ENCODE data around the gene PTPRD. TPM values are rescaled to one million over a fixed set of nuclear protein-coding genes. Genes with fewer than 3 reads are reported as not detected.

Gene PTPRD
- polyA plus RNA-seq, 12 donors, result 35.0 to 104 (median 78.4) TPM; not detected in 1

GRCh38 chr9:9612755-9613154 lies 1000.0 kb downstream of the PTPRD start:
- DNase-seq, result no peak

- no peak for DNase-seq
These were observed 1000.5 kb downstream of the PTPRD start for GRCh38 chr9:9612270-9612669.

GRCh38 chr9:9605681-9606080 lies 1007.1 kb downstream of the PTPRD start:
- DNase-seq, result no peak

- no peak for DNase-seq
These were observed 1009.5 kb downstream of the PTPRD start for GRCh38 chr9:9603345-9603744.

- no peak for DNase-seq
These were observed 1014.1 kb downstream of the PTPRD start for GRCh38 chr9:9598723-9599122.

GRCh38 chr9:9592104-9592503 lies 1020.7 kb downstream of the PTPRD start:
- no peak for DNase-seq

GRCh38 chr9:9585920-9586319 lies 1026.9 kb downstream of the PTPRD start:
- no peak for DNase-seq

GRCh38 chr9:9574080-9574479 lies 1038.7 kb downstream of the PTPRD start:
- no peak for DNase-seq

- no peak for DNase-seq
These were observed 1047.1 kb downstream of the PTPRD start for GRCh38 chr9:9565700-9566099.

- DNase-seq, result no peak
These were observed 1049.0 kb downstream of the PTPRD start for GRCh38 chr9:9563817-9564216.

GRCh38 chr9:9560382-9561035 lies 1052.3 kb downstream of the PTPRD start:
- DNase-seq, result no peak

GRCh38 chr9:9558907-9559306 lies 1053.9 kb downstream of the PTPRD start:
- no peak for DNase-seq

- DNase-seq, result no peak
These were observed 1054.9 kb downstream of the PTPRD start for GRCh38 chr9:9557804-9558334.

GRCh38 chr9:9556865-9557803 lies 1055.7 kb downstream of the PTPRD start:
- no peak for DNase-seq

GRCh38 chr9:9552665-9553064 lies 1060.1 kb downstream of the PTPRD start:
- no peak for DNase-seq

- no peak for DNase-seq
These were observed 1074.0 kb downstream of the PTPRD start for GRCh38 chr9:9538766-9539165.

GRCh38 chr9:9538356-9538755 lies 1074.4 kb downstream of the PTPRD start:
- DNase-seq, result no peak

GRCh38 chr9:9536523-9536922 lies 1076.3 kb downstream of the PTPRD start:
- no peak for DNase-seq

GRCh38 chr9:9523476-9524139 lies 1089.2 kb downstream of the PTPRD start:
- no peak for DNase-seq

GRCh38 chr9:9522406-9522805 lies 1090.4 kb downstream of the PTPRD start:
- DNase-seq, result no peak

GRCh38 chr9:9521033-9521779 lies 1091.6 kb downstream of the PTPRD start:
- no peak for DNase-seq

- DNase-seq, result no peak
These were observed 1107.9 kb downstream of the PTPRD start for GRCh38 chr9:9504869-9505268.

All from muscle of arm (tissue), 12 donors.